ENCODE results near the gene IPO9.

IPO9 gene

GRCh38 chr1:201907621-201908020 lies 78.7 kb downstream of the IPO9 start:
- no peak for DNase-seq

GRCh38 chr1:201911826-201912571 lies 83.0 kb downstream of the IPO9 start:
- no peak for DNase-seq

- no peak for DNase-seq
Observed at GRCh38 chr1:201912832-201913231, 83.9 kb downstream of the IPO9 start.

GRCh38 chr1:201914456-201915235 lies 85.7 kb downstream of the IPO9 start:
- DNase-seq, result no peak

- DNase-seq, result no peak
Observed at GRCh38 chr1:201916649-201917249, 87.8 kb downstream of the IPO9 start.

GRCh38 chr1:201917362-201918033 lies 88.5 kb downstream of the IPO9 start:
- no peak for DNase-seq

GRCh38 chr1:201918343-201918742 lies 89.4 kb downstream of the IPO9 start:
- DNase-seq, result no peak

- DNase-seq, result no peak
Observed at GRCh38 chr1:201921952-201922558, 93.1 kb downstream of the IPO9 start.

- no peak for DNase-seq
Observed at GRCh38 chr1:201925301-201925567, 96.3 kb downstream of the IPO9 start.

- DNase-seq, result no peak
Observed at GRCh38 chr1:201925981-201926645, 97.2 kb downstream of the IPO9 start.

GRCh38 chr1:201928266-201928665 lies 99.3 kb downstream of the IPO9 start:
- no peak for DNase-seq

- no peak for DNase-seq
Observed at GRCh38 chr1:201930137-201930536, 101.2 kb downstream of the IPO9 start.

GRCh38 chr1:201930803-201931202 lies 101.8 kb downstream of the IPO9 start:
- DNase-seq, result no peak

All from activated CD4-positive, alpha-beta T cell treated with anti-CD3 and anti-CD28 coated beads, Interleukin-2, Interleukin-6, amounts not matched to agents 100 ng/mL and 50 ng/mL, durations not matched to agents 16 hours and 8 hours (primary cell).